ENCODE results near the gene COL23A1.

The COL23A1 gene

GRCh38 chr5:178387061-178387855 is 202.9 kb downstream of the COL23A1 start:
- TF ChIP-seq CTCF (conservative IDR thresholded peaks at IDR 0.05): no peak
- no peak overlapping the region for H3K27ac ChIP-seq

GRCh38 chr5:178386336-178386931 is 203.8 kb downstream of the COL23A1 start:
- H3K27ac ChIP-seq: no peak overlapping the region
- TF ChIP-seq CTCF (conservative IDR thresholded peaks at IDR 0.05): no peak

GRCh38 chr5:178385496-178385890 is 204.7 kb downstream of the COL23A1 start:
- TF ChIP-seq CTCF (conservative IDR thresholded peaks at IDR 0.05): no peak
- no peak overlapping the region for H3K27ac ChIP-seq

GRCh38 chr5:178384816-178385495 is 205.2 kb downstream of the COL23A1 start:
- TF ChIP-seq CTCF (conservative IDR thresholded peaks at IDR 0.05): no peak
- no peak overlapping the region for H3K27ac ChIP-seq

- no peak overlapping the region for H3K27ac ChIP-seq
- TF ChIP-seq CTCF (conservative IDR thresholded peaks at IDR 0.05): no peak
Measured at GRCh38 chr5:178383919-178384815, 206.0 kb downstream of the COL23A1 start.

- no peak overlapping the region for H3K27ac ChIP-seq
- no peak for TF ChIP-seq CTCF (conservative IDR thresholded peaks at IDR 0.05)
Measured at GRCh38 chr5:178383301-178383918, 206.8 kb downstream of the COL23A1 start.

All from VCaP (cell line).